Kidney epithelial cell (primary cell): ENCODE results near the gene ALOX5AP. TPM values are rescaled to one million over a fixed set of nuclear protein-coding genes. Genes with fewer than 3 reads are reported as not detected.

ENCODE experiments used
- DNase-seq: peaks from one replicate; pipeline ENCODE4 v3.0.0-alpha.2; 2010; ENCODE audit warnings: low read depth
- H3K27me3 ChIP-seq: 2 replicates; pipeline ENCODE4 v1.6.0; 2011; ENCODE audit warnings: low read length; ENCODE audit not compliant: control insufficient read depth, insufficient read depth
- H3K36me3 ChIP-seq: 2 replicates; pipeline ENCODE4 v1.5.1; 2011; ENCODE audit warnings: low read length; ENCODE audit not compliant: control insufficient read depth, insufficient read depth
- H3K4me3 ChIP-seq: 2 replicates; pipeline ENCODE4 v1.5.1; 2011; ENCODE audit warnings: low read depth, mild to moderate bottlenecking, control low read depth, low read length
- CTCF ChIP-seq: IDR thresholded peaks from 2 replicates; pipeline ENCODE4 v1.5.1; 2011; ENCODE audit warnings: mild to moderate bottlenecking, moderate library complexity, low read length, control low read depth, inconsistent platforms; ENCODE audit not compliant: insufficient read depth, poor library complexity, severe bottlenecking
- total RNA-seq: library from RNA; depleted of rRNA; stranded (reverse); fragments of >200 nt; gene quantifications from 2 replicates; pipeline ENCODE4 v1.2.3, GENCODE V29; 2015

Gene ALOX5AP
- total RNA-seq, 1 donor from 2014 or later: 96.0 TPM

DNA sequence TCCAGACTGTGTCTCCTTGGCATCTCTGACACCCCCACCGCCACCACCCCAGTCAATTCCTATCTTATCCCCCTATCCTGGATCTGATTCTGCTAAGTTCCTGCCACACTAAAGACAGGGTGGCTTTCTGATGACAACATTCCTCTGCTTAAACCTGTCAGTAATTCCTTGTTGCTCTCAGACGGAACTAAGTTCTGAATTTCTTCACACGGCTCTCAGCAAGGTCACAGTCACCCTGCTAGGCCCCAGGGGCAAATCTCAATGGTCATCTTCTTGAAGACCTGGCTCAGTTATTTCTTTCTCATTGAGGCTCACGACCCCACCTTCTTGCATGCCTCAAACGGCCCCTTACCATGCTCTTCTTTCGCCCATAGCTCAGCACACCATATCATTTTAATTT lies 7.6 kb downstream of the ALOX5AP start:
- no peak for DNase-seq
- no peak overlapping the region for H3K4me3 ChIP-seq
- H3K27me3 ChIP-seq: no peaks in the 10 kb centered on the region
- no peaks in the 10 kb centered on the region for H3K36me3 ChIP-seq
- TF ChIP-seq CTCF: no peak

- no peak for TF ChIP-seq CTCF
- Histone ChIP-seq H3K27me3 (no peaks in the 10 kb centered on the region), H3K4me3 (no peak overlapping the region), H3K36me3 (no peaks in the 10 kb centered on the region)
- peak; percentile 99 for DNase-seq
Measured at GRCh38 chr13:30743319-30744055, 8.1 kb downstream of the ALOX5AP start.

DNA sequence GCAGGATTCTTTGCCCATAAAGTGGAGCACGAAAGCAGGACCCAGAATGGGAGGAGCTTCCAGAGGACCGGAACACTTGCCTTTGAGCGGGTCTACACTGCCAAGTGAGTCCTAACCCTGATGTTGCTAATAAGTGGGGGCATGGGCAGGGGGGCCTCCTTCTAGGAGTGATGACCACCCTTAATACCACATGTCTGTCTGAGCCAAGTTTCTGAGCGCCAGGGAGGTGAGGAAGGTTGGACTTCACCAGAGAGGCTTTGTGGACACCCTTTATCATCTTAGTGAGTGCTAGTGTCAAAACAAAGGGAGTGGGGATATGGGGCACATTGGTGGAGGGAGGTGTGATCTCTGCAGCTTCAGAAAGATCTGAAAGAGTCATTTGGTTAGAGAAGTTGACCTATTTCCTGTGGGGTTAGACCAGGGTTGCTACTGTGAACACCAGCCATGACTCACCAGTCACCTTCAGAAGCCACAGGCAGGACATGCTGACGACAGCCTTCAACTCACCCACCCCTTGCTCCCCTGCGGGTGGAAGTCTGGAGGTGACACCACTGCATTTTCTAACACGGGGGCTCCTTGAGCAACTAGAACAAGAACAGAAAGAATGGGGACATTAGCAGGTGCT lies 8.8 kb downstream of the ALOX5AP start:
- DNase-seq: peak; percentile 53
- no peaks in the 10 kb centered on the region for H3K27me3 ChIP-seq
- TF ChIP-seq CTCF: no peak
- H3K36me3 ChIP-seq: no peaks in the 10 kb centered on the region
- no peak overlapping the region for H3K4me3 ChIP-seq

DNA sequence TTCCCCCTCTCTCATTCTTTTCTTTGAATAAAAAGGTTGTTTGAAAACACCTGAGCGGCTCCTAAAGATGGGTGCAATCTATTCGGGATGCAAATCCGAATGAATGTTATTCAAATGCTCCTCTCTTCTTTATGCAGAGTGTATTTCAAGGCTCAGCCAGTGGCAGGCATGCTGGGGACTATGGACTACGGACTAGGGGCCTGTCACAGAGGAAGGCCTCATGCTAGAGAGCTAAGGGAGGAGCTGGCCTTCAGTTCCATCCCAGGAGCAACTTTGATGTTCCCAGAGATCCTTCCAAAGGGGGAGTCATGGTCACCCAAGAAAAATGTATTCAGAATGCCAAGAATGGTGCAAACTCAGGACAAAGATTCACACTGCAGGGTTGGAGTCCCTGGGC lies 9.3 kb downstream of the ALOX5AP start:
- Histone ChIP-seq H3K27me3 (no peaks in the 10 kb centered on the region), H3K4me3 (no peak overlapping the region), H3K36me3 (no peaks in the 10 kb centered on the region)
- no peak for TF ChIP-seq CTCF
- DNase-seq: no peak

GRCh38 chr13:30745906-30746686 lies 10.8 kb downstream of the ALOX5AP start:
- no peak for TF ChIP-seq CTCF
- H3K4me3 ChIP-seq: no peak overlapping the region
- no peaks in the 10 kb centered on the region for H3K27me3 ChIP-seq
- no peak for DNase-seq
- H3K36me3 ChIP-seq: no peaks in the 10 kb centered on the region
